WI38 (cell line): ENCODE data around the gene BRD7.

ENCODE experiments used
- H3K4me3 ChIP-seq: 2 replicates; pipeline ENCODE4 v1.5.1; 2011; ENCODE audit warnings: low read depth, mild to moderate bottlenecking, control low read depth, low read length
- TF ChIP-seq, protein P1 (sequence below): IDR thresholded peaks from 2 replicates; pipeline ENCODE4 v1.5.1; 2012; ENCODE audit warnings: low read depth, mild to moderate bottlenecking, control low read depth, low read length

BRD7 gene

DNA sequence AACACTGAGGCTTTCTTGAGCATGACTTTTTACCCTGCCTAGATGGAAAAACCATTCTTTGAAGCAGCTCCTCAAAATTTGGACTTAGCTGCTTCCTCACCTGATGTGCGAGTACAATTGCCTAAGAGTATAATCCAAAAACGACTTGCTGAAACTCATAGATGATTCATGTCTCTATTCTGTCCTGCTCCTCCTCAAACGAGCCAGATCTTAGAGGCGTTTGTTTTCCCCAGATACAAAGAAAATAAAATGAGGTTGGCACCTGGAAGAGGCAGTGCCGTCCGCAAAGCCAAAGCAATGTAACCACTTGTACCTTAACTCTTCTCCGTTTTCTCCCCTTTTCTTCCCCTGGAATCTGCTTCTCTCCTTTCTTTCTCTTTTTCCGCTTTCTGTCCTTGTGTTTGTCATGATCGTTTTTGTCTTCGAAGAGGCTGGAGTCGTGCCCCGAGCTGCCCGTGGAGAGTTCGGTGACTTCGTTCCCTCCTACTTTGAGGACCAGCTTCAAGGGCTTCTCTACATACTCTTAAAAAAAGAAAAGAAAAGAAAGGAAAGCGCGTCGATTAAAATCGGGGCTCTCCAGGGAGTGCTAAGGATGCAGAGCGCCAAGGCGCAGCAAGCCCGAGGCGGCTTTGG lies 895 bp downstream of the BRD7 start:
- TF ChIP-seq, protein P1, sequence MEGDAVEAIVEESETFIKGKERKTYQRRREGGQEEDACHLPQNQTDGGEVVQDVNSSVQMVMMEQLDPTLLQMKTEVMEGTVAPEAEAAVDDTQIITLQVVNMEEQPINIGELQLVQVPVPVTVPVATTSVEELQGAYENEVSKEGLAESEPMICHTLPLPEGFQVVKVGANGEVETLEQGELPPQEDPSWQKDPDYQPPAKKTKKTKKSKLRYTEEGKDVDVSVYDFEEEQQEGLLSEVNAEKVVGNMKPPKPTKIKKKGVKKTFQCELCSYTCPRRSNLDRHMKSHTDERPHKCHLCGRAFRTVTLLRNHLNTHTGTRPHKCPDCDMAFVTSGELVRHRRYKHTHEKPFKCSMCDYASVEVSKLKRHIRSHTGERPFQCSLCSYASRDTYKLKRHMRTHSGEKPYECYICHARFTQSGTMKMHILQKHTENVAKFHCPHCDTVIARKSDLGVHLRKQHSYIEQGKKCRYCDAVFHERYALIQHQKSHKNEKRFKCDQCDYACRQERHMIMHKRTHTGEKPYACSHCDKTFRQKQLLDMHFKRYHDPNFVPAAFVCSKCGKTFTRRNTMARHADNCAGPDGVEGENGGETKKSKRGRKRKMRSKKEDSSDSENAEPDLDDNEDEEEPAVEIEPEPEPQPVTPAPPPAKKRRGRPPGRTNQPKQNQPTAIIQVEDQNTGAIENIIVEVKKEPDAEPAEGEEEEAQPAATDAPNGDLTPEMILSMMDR: no peak
- peak overlapping the region; percentile 84 for H3K4me3 ChIP-seq

- TF ChIP-seq, protein P1: no peak
- H3K4me3 ChIP-seq: no peak overlapping the region
Measured at GRCh38 chr16:50365791-50366575, 2.8 kb downstream of the BRD7 start.

DNA sequence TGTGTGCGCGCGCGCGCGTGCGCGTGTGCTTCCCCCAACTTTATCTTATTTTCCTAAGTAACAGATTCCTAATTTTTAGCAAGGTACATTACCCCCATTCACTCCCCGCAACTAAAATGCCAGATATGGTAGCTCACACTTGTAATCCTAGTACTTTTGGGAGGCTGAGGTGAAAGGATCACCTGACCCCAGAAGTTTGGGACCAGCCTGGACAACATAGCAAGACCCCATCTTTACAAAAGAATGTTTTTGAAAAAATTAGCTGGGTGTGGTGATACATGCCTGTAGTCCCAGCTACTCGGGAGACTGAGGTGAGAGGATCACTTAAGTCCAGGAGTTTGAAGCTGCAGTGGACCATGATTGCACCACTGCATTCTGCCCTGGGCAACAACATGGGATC lies 5.1 kb downstream of the BRD7 start:
- TF ChIP-seq, protein P1: no peak
- no peak overlapping the region for H3K4me3 ChIP-seq

DNA sequence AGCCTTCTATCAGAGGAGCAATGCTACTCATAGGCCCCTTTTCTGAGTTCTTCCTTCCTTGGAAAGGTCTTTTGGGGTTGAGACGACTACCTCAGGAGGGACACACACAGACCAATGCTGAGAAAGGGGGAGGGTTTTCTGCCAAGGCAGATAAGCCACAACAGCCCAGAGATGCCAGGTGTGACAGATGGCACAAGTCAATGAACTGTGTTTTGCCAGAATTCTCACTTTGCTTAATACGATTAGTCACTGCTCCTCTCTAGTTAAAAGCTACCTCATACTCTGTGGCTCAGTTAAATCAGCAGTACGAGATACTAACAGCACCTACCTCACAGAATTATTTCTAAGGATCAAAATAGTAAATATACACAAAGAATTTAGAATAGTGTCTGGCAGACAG lies 8.0 kb downstream of the BRD7 start:
- TF ChIP-seq, protein P1: no peak
- no peak overlapping the region for H3K4me3 ChIP-seq

GRCh38 chr16:50360033-50360778 lies 8.6 kb downstream of the BRD7 start:
- TF ChIP-seq, protein P1: no peak
- no peak overlapping the region for H3K4me3 ChIP-seq

DNA sequence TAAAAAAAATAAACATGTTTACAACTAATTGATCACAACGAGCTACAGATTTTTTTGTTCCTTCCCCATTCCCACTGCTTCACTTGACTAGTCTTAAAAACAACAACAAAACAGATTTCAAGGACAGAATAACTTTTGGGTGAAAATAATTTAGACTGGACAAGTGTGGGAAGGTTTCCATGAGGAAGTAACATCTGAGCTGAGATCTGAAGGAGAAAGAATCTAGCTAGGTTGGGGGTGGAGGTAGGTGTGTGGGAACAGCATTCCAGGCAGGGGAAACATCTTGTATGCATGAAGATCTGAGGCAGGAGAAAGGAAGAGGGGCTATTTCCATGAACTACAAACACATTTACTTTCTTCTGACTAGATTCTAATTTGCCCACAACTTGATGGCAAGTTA lies 9.2 kb downstream of the BRD7 start:
- no peak overlapping the region for H3K4me3 ChIP-seq
- TF ChIP-seq, protein P1: no peak
